Endothelial cell of umbilical vein (primary cell): Measurements from ENCODE around the gene PNPLA7. TPM values are rescaled to one million over a fixed set of nuclear protein-coding genes. Genes with fewer than 3 reads are reported as not detected.

Experiments used
- BruUV-seq: library from RNA; stranded (reverse); fragments of 400-500 nt; replicated peaks from 2 replicates; lab custom pipeline; 2021; lab: Mats Ljungman, UMichigan
- CTCF ChIA-PET: fragments of 300-600, 350-600 bp; sonication (Branson Sonifier 250); formaldehyde crosslinking; loops from one replicate; lab custom pipeline; 2021; ENCODE audit warnings: antibody characterized with exemption, inconsistent platforms; lab: Charles Lee
- POLR2A ChIA-PET: fragments of 300-600, 350-600 bp; sonication (Branson Sonifier 250); formaldehyde crosslinking; loops from one replicate; lab custom pipeline; 2021; ENCODE audit warnings: antibody characterized with exemption, inconsistent platforms; lab: Charles Lee
- DNase-seq: peaks from one replicate; pipeline ENCODE4 v3.0.0-alpha.2; 2011; ENCODE audit warnings: low read depth, low spot score
- FAIRE-seq: peaks from 2 replicates; lab custom pipeline; 2011; peaks lifted over from hg19 to GRCh38; lab: Jason Lieb, UNC
- H2AFZ ChIP-seq: 2 replicates; pipeline ENCODE4 v1.6.0; 2012; ENCODE audit warnings: low read depth, low read length, control low read depth, inconsistent platforms
- H3K27ac ChIP-seq: 2 replicates; pipeline ENCODE4 v1.5.1; 2011; ENCODE audit warnings: low read depth, mild to moderate bottlenecking, control low read depth, low read length, moderate library complexity; ENCODE audit not compliant: insufficient read depth
- H3K27me3 ChIP-seq, 2 experiments: 2 replicates each; pipeline versions ENCODE4 v1.6.0 to v1.6.1; 2011; ENCODE audit warnings: low read length in 2 of 2, mixed read lengths in 1 of 2; ENCODE audit not compliant: control insufficient read depth in 2 of 2, insufficient read depth in 2 of 2
- H3K36me3 ChIP-seq, 2 experiments: 2 replicates in 1 of 2; 3 replicates in 1 of 2; pipeline ENCODE4 v1.5.1; 2011; ENCODE audit warnings: low read length in 2 of 2, mild to moderate bottlenecking in 1 of 2, moderate library complexity in 1 of 2; ENCODE audit not compliant: control insufficient read depth in 2 of 2, insufficient read depth in 2 of 2; ENCODE audit errors: extremely low read depth in 1 of 2
- H3K4me1 ChIP-seq: 3 replicates; pipeline ENCODE4 v1.5.1; 2011; ENCODE audit warnings: mild to moderate bottlenecking, low read length; ENCODE audit not compliant: control insufficient read depth, insufficient read depth; ENCODE audit errors: extremely low read depth
- H3K4me2 ChIP-seq: 2 replicates; pipeline ENCODE4 v1.6.1; 2011; ENCODE audit warnings: low read length, control low read depth, mixed read lengths; ENCODE audit not compliant: insufficient read depth
- H3K4me3 ChIP-seq, 3 experiments: fragments of 200-600 bp in 1 of 3; sonication (generic), shearing (Covaris generic) in 1 of 3; replicated peaks in 1 of 3; 2 replicates each; pipeline ENCODE4 v1.5.1; 2011 to 2016; ENCODE audit warnings: control low read depth in 3 of 3, low read length in 3 of 3, mild to moderate bottlenecking in 2 of 3, inconsistent platforms in 1 of 3, low read depth in 1 of 3, moderate library complexity in 1 of 3; ENCODE audit not compliant: insufficient read depth in 1 of 3
- H3K79me2 ChIP-seq: 2 replicates; pipeline ENCODE4 v1.6.0; 2012; ENCODE audit warnings: low read length, inconsistent platforms; ENCODE audit not compliant: control insufficient read depth, insufficient read depth
- H3K9ac ChIP-seq: replicated peaks from 2 replicates; pipeline ENCODE3; 2011; ENCODE audit warnings: low read length, control low read depth; ENCODE audit not compliant: insufficient read depth; ENCODE audit errors: extremely low read depth
- H3K9me1 ChIP-seq: replicated peaks from 3 replicates; pipeline ENCODE4 v1.6.0; 2011; ENCODE audit warnings: mild to moderate bottlenecking, low read length; ENCODE audit not compliant: control insufficient read depth, insufficient read depth; ENCODE audit errors: extremely low read depth
- H3K9me3 ChIP-seq: replicated peaks from 2 replicates; pipeline ENCODE4 v1.5.1; 2012; ENCODE audit warnings: low read length, inconsistent platforms; ENCODE audit not compliant: control insufficient read depth, insufficient read depth
- H4K20me1 ChIP-seq: replicated peaks from 2 replicates; pipeline ENCODE3; 2011; ENCODE audit warnings: mild to moderate bottlenecking, low read length; ENCODE audit not compliant: control insufficient read depth, insufficient read depth; ENCODE audit errors: extremely low read depth
- FOS ChIP-seq: IDR thresholded peaks from 2 replicates; pipeline ENCODE4 v1.6.1; 2011; ENCODE audit warnings: mild to moderate bottlenecking, low read length, moderate library complexity, borderline replicate concordance; ENCODE audit not compliant: insufficient read depth
- GATA2 ChIP-seq: IDR thresholded peaks from 2 replicates; pipeline ENCODE4 v1.7.0; 2011; ENCODE audit warnings: low read depth, mild to moderate bottlenecking, moderate library complexity, mixed read lengths, low read length; ENCODE audit not compliant: insufficient read length, insufficient read depth
- MYC ChIP-seq: IDR thresholded peaks from one replicate; pipeline ENCODE4 v1.6.1; 2011; ENCODE audit warnings: mild to moderate bottlenecking, low read depth, low read length
- POLR2A ChIP-seq: IDR thresholded peaks from 2 replicates; pipeline ENCODE4 v1.6.1; 2012; ENCODE audit warnings: low read depth, mild to moderate bottlenecking, control low read depth, low read length
- dilution Hi-C: fragments of 300-500 bp; cut with MboI; formaldehyde crosslinking; loops from one replicate; pipeline ENCODE4 v1.15.0; 2019; ENCODE audit warnings: low sequenced_read_pairs; ENCODE audit not compliant: extremely low pct_ligation_motif_present
- intact Hi-C: fragments of 100-400 bp; cut with micrococcal nuclease; formaldehyde crosslinking; loops from one replicate; pipeline ENCODE4 v1.10.0; 2022
- polyA plus RNA-seq, 4 experiments: library from polyadenylated mRNA; depleted of rRNA in 3 of 4; stranded (reverse) in 3 of 4; unstranded in 1 of 4; fragments of >200 nt; gene quantifications; 2 replicates each; pipeline versions ENCODE4 v1.2.1 to v1.2.3, GENCODE V29; 2011 to 2012; ENCODE audit warnings: missing spikeins in 1 of 4
- total RNA-seq: library from RNA; stranded (reverse); gene quantifications from 2 replicates; pipeline ENCODE4 v1.2.3, GENCODE V29; 2021
- TF ChIP-seq, protein P1 (sequence below): IDR thresholded peaks from 2 replicates; pipeline ENCODE4 v1.6.1; 2011; ENCODE audit not compliant: insufficient read depth, insufficient read length
- TF ChIP-seq, protein P2 (sequence below), 2 donors: IDR thresholded peaks; 1 replicate in 1 of 2; 2 replicates in 1 of 2; pipeline ENCODE4 v1.5.1; 2011; ENCODE audit warnings: low read length in 2 of 2, mild to moderate bottlenecking in 2 of 2, moderate library complexity in 2 of 2, control low read depth in 1 of 2, inconsistent platforms in 1 of 2, low read depth in 1 of 2; ENCODE audit not compliant: insufficient read depth in 1 of 2; ENCODE audit errors: extremely low read depth in 1 of 2

The PNPLA7 gene
- total and polyA plus RNA-seq, 2 donors (not counting 3 experiments of a cell fraction or from before 2014, with no cell fraction given) = 1.0 to 1.9 TPM

DNA sequence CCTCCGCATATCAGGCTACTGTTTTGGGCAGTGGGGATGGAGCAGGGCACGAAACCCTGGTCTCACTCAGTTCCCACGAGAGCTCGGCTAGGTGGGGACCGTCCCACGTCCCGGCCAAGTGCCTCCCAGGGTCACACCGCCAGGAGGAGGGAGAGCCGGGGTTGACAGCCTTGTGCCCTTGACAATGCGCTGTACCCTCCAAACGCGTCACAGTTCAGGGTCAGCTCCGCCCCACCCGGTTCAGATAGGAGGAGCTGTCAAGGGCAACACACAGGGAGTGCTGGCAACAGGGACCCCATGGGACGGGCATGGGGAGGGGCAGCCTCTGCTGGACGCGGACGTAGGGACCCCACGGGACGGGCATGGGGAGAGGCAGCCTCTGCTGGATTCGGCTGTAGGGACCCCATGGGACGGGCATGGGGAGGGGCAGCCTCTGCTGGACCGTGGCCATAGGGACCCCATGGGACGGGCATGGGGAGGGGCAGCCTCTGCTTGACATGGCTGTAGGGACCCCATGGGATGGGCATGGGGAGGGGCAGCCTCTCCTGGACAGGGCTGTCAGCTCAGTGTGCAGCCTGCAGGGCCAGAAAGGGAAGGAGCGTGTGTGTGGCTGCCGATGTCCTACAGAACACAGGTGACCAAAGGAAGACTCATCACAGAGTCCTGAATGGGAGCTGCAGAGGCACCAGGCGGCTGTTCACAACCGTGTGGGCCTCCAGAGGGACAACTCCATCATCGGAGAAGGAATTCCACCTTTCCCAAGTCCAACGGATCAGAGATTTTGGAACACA is 29.4 kb downstream of the PNPLA7 start:
- Histone ChIP-seq H3K9me1 (no peaks in the 10 kb centered on the region), H3K9me3 (no peaks in the 10 kb centered on the region), H2AFZ (no peak overlapping the region), H3K9ac (no peak overlapping the region), H3K4me1 (no peaks in the 10 kb centered on the region), H4K20me1 (no peaks in the 10 kb centered on the region), H3K79me2 (no peaks in the 10 kb centered on the region), H3K36me3 (no peaks in the 10 kb centered on the region), H3K27ac (no peak overlapping the region), H3K27me3 (no peaks in the 10 kb centered on the region), H3K4me2 (no peak overlapping the region), H3K4me3 (no peak overlapping the region)
- BruUV-seq = no TSS peak
- dilution Hi-C loops (no loop called here), intact Hi-C loops (loop anchor here (10.0 kb wide), 1 partner anchor 96 kb away; the partner anchor contains the start of genes EXD3 and NOXA1)
- FAIRE-seq (no peak), DNase-seq (no peak)
- TF ChIP-seq GATA2 = no peak
- TF ChIP-seq MYC = no peak
- TF ChIP-seq FOS = no peak
- TF ChIP-seq, protein P1, sequence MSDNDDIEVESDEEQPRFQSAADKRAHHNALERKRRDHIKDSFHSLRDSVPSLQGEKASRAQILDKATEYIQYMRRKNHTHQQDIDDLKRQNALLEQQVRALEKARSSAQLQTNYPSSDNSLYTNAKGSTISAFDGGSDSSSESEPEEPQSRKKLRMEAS = no peak
- TF ChIP-seq, protein P2, sequence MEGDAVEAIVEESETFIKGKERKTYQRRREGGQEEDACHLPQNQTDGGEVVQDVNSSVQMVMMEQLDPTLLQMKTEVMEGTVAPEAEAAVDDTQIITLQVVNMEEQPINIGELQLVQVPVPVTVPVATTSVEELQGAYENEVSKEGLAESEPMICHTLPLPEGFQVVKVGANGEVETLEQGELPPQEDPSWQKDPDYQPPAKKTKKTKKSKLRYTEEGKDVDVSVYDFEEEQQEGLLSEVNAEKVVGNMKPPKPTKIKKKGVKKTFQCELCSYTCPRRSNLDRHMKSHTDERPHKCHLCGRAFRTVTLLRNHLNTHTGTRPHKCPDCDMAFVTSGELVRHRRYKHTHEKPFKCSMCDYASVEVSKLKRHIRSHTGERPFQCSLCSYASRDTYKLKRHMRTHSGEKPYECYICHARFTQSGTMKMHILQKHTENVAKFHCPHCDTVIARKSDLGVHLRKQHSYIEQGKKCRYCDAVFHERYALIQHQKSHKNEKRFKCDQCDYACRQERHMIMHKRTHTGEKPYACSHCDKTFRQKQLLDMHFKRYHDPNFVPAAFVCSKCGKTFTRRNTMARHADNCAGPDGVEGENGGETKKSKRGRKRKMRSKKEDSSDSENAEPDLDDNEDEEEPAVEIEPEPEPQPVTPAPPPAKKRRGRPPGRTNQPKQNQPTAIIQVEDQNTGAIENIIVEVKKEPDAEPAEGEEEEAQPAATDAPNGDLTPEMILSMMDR (IDR thresholded peaks at IDR 0.05; ENCODE audit: extremely low read depth in 1 of 2, insufficient read depth in 1 of 2, low read depth in 1 of 2, low read length in 2 of 2) = no peak
- TF ChIP-seq POLR2A = no peak
- POLR2A ChIA-PET = no interaction called here
- CTCF ChIA-PET = interaction anchor here (1.0 to 1.9 kb wide), 3 partner anchors 11 to 98 kb away, joined by 5 to 7 read pairs (median 7); partner anchors contain the start of genes EXD3 and NOXA1
